Measurements from ENCODE around the gene AMPD2. TPM values are rescaled to one million over a fixed set of nuclear protein-coding genes. Genes with fewer than 3 reads are reported as not detected.
"Not testable (repeated sequence)": the region's sequence is repeated elsewhere in the genome, so short reads cannot be mapped to it uniquely, and the experiment has no call there.

The AMPD2 gene
- total RNA-seq, 2 donors from 2014 or later = 28.0 to 60.3 TPM

GRCh38 chr1:109671067-109671466 lies 51.4 kb downstream of the AMPD2 start:
- Histone ChIP-seq H3K4me1 (no peaks in the 10 kb centered on the region), H3K27ac (no peak overlapping the region), H3K4me3 (no peak overlapping the region), H3K36me3 (no peaks in the 10 kb centered on the region), H3K9ac (ENCODE audit: low read depth in 2 of 2, low read length in 2 of 2) (no peak overlapping the region), H3K27me3 (no peaks in the 10 kb centered on the region), H3K9me3 (no peaks in the 10 kb centered on the region)
- DNase-seq = no peak
- no peak for TF ChIP-seq CTCF (IDR thresholded peaks at IDR 0.05)
- intact Hi-C loops (cut with DNase I) = no loop called here

DNA sequence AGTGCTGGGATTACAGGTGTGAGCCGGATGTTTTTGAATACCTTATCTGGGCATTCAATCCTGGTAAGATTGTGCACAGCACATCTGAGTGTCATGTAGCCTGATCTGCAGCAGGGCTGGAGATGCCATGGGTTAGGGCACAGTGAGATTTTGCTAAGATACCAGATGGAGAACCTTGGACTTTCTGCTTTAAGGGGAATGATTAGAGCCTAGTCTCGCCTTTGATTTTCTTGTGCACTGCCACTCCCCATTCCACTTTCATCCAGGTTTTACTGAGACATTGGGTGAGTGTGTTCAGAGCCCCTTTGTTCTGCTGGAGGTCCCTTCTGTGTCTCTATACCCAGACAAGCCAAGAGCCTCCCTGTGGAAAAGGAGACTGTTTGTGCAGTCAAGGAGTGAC lies 54.2 kb downstream of the AMPD2 start:
- not testable (repeated sequence) for DNase-seq

GRCh38 chr1:109676683-109677381 lies 57.2 kb downstream of the AMPD2 start:
- H3K4me3 ChIP-seq; DNase-seq; H3K9me3 ChIP-seq; H3K27ac ChIP-seq; H3K27me3 ChIP-seq; H3K4me1 ChIP-seq; H3K9ac ChIP-seq (ENCODE audit: low read depth in 2 of 2, low read length in 2 of 2); intact Hi-C loops (cut with DNase I); H3K36me3 ChIP-seq: not testable (repeated sequence)

More for the DNA sequence above, 54.2 kb downstream of the AMPD2 start:
- H3K27ac ChIP-seq; H3K4me3 ChIP-seq; H3K4me1 ChIP-seq; H3K9me3 ChIP-seq; H3K9ac ChIP-seq (ENCODE audit: low read depth in 2 of 2, low read length in 2 of 2); H3K36me3 ChIP-seq; intact Hi-C loops (cut with DNase I); H3K27me3 ChIP-seq: not testable (repeated sequence)

GRCh38 chr1:109677459-109677858 lies 57.8 kb downstream of the AMPD2 start:
- Histone ChIP-seq H3K4me1 (no peaks in the 10 kb centered on the region), H3K27ac (no peak overlapping the region), H3K9me3 (no peaks in the 10 kb centered on the region), H3K27me3 (no peaks in the 10 kb centered on the region), H3K9ac (ENCODE audit: low read depth in 2 of 2, low read length in 2 of 2) (no peak overlapping the region), H3K4me3 (no peak overlapping the region), H3K36me3 (no peaks in the 10 kb centered on the region)
- no peak for TF ChIP-seq CTCF (IDR thresholded peaks at IDR 0.05)
- DNase-seq = no peak
- intact Hi-C loops (cut with DNase I) = no loop called here

- DNase-seq; H3K9ac ChIP-seq (ENCODE audit: low read depth in 2 of 2, low read length in 2 of 2); intact Hi-C loops (cut with DNase I); H3K27ac ChIP-seq; H3K4me1 ChIP-seq; H3K9me3 ChIP-seq; H3K4me3 ChIP-seq; H3K36me3 ChIP-seq; H3K27me3 ChIP-seq: not testable (repeated sequence)
Observed at GRCh38 chr1:109678637-109679036, 59.0 kb downstream of the AMPD2 start.

Other genes starting within 250 kb of the AMPD2 start
- gene SORT1, start 221.9 kb upstream of the AMPD2 start, total RNA-seq = 100 to 1,000 TPM in 1 of 2 donors, 10 to 100 TPM in 1; 76.2 to 134 TPM
- 100 to 1,000 TPM in 1 of 2 donors, 10 to 100 TPM in 1; 93.9 to 163 TPM for gene PSMA5, start 193.4 kb upstream of the AMPD2 start, total RNA-seq
- under 1 TPM; 0.12 to 0.35 TPM for gene SYPL2, start 153.3 kb upstream of the AMPD2 start, total RNA-seq
- gene ATXN7L2, start 135.9 kb upstream of the AMPD2 start, total RNA-seq = 1 to 10 TPM; 2.3 to 4.0 TPM
- gene CYB561D1, start 125.7 kb upstream of the AMPD2 start, total RNA-seq = 10 to 100 TPM in 1 of 2 donors, 1 to 10 TPM in 1; 8.1 to 12.5 TPM
- 1 to 10 TPM; 2.5 to 3.9 TPM for gene AMIGO1, start 110.1 kb upstream of the AMPD2 start, total RNA-seq
- not detected for gene GPR61, start 80.0 kb upstream of the AMPD2 start, total RNA-seq
- 1 to 10 TPM; 7.7 to 8.9 TPM for gene GNAI3, start 71.2 kb upstream of the AMPD2 start, total RNA-seq
- gene GNAT2, start 221 bp upstream of the AMPD2 start, total RNA-seq = under 1 TPM in 1 of 2 donors, not detected in 1; 0.32 TPM
- gene GSTM4, start 36.3 kb downstream of the AMPD2 start, total RNA-seq = 10 to 100 TPM; 62.6 to 77.4 TPM
- gene GSTM2, start 48.2 kb downstream of the AMPD2 start, total RNA-seq = 10 to 100 TPM; 18.5 to 20.7 TPM
- 10 to 100 TPM in 1 of 2 donors, not detected in 1; 46.1 TPM for gene GSTM1, start 68.0 kb downstream of the AMPD2 start, total RNA-seq
- 1 to 10 TPM; 2.0 to 3.0 TPM for gene GSTM5, start 92.4 kb downstream of the AMPD2 start, total RNA-seq
- 10 to 100 TPM in 1 of 2 donors, 1 to 10 TPM in 1; 4.9 to 24.6 TPM for gene GSTM3, start 121.2 kb downstream of the AMPD2 start, total RNA-seq
- gene EPS8L3, start 144.1 kb downstream of the AMPD2 start, total RNA-seq = 100 to 1,000 TPM; 283 to 290 TPM

Measured in colonic mucosa (tissue), 4 donors.